ENCODE measurements around the gene RPS6KB2.

DNA sequence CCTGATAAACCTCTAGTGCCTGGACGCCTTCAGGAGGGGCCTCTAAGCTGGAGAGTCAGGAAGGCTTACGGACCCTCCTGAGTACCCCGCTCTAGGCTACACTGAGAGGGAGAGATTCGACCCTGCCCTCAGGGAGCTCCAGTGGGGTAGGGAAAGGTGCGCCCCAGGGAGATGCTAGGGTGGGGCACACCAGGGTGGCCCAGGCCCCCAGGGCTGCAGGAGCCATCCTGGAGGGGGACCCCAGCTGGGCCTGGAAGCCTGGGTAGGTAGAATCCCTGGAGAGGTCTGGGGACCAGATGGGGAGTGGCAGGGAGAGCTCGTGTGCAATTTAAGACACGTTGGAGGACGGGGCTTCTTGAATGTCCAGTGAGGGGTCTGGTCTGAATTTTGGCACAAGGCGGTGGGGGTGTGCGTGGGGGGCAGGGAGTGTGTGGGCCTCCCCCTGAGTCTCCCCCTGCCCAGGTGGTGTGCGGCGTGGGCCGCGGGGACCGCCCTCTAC lies 8.1 kb upstream of the RPS6KB2 start:
- no peak for TF ChIP-seq GATAD2B (conservative IDR thresholded peaks at IDR 0.05; ENCODE audit: low read depth)
- no peak for TF ChIP-seq NFYA (IDR thresholded peaks at IDR 0.05; ENCODE audit: borderline replicate concordance, low read depth, low read length)
- TF ChIP-seq, protein P1, sequence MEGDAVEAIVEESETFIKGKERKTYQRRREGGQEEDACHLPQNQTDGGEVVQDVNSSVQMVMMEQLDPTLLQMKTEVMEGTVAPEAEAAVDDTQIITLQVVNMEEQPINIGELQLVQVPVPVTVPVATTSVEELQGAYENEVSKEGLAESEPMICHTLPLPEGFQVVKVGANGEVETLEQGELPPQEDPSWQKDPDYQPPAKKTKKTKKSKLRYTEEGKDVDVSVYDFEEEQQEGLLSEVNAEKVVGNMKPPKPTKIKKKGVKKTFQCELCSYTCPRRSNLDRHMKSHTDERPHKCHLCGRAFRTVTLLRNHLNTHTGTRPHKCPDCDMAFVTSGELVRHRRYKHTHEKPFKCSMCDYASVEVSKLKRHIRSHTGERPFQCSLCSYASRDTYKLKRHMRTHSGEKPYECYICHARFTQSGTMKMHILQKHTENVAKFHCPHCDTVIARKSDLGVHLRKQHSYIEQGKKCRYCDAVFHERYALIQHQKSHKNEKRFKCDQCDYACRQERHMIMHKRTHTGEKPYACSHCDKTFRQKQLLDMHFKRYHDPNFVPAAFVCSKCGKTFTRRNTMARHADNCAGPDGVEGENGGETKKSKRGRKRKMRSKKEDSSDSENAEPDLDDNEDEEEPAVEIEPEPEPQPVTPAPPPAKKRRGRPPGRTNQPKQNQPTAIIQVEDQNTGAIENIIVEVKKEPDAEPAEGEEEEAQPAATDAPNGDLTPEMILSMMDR (IDR thresholded peaks at IDR 0.05 in 2 of 3, conservative IDR thresholded peaks at IDR 0.05 in 1 of 3; ENCODE audit: control insufficient read depth in 2 of 3, extremely low read depth in 1 of 3, insufficient read depth in 1 of 3, low read depth in 3 of 3, low read length in 3 of 3): no peak
- no peak for TF ChIP-seq POLR2A (IDR thresholded peaks at IDR 0.05; ENCODE audit: low read depth, low read length)
- TF ChIP-seq ZNF274 (IDR thresholded peaks at IDR 0.05; ENCODE audit: insufficient read depth, insufficient read length): no peak
- TF ChIP-seq REST (IDR thresholded peaks at IDR 0.05; ENCODE audit: low read depth, low read length): no peak
- TF ChIP-seq PRDM15 (CRISPR knock-in tag; IDR thresholded peaks at IDR 0.05): no peak
- no peak for TF ChIP-seq MXI1 (IDR thresholded peaks at IDR 0.05; ENCODE audit: low read depth, low read length)
- TF ChIP-seq HDAC6 (IDR thresholded peaks at IDR 0.05; ENCODE audit: unreplicated experiment): no peak
- TF ChIP-seq TCF7 (IDR thresholded peaks at IDR 0.05; ENCODE audit: borderline replicate concordance): no peak
- TF ChIP-seq KAT2A (conservative IDR thresholded peaks at IDR 0.05; ENCODE audit: control insufficient read depth, low read depth, low read length): no peak
- TF ChIP-seq GABPA (IDR thresholded peaks at IDR 0.05; ENCODE audit: low read depth): no peak
- TF ChIP-seq STAT1 (conservative IDR thresholded peaks at IDR 0.05): no peak
